DMS53 treated with DMSO at 0.1 percent for 48 hours (cell line): ENCODE data around the gene LRFN4.

Experiments
- DNase-seq: peaks from one replicate; lab custom pipeline; 2025; ENCODE audit not compliant: unreplicated experiment; lab: John Stamatoyannopoulos, UW

Gene LRFN4

DNA sequence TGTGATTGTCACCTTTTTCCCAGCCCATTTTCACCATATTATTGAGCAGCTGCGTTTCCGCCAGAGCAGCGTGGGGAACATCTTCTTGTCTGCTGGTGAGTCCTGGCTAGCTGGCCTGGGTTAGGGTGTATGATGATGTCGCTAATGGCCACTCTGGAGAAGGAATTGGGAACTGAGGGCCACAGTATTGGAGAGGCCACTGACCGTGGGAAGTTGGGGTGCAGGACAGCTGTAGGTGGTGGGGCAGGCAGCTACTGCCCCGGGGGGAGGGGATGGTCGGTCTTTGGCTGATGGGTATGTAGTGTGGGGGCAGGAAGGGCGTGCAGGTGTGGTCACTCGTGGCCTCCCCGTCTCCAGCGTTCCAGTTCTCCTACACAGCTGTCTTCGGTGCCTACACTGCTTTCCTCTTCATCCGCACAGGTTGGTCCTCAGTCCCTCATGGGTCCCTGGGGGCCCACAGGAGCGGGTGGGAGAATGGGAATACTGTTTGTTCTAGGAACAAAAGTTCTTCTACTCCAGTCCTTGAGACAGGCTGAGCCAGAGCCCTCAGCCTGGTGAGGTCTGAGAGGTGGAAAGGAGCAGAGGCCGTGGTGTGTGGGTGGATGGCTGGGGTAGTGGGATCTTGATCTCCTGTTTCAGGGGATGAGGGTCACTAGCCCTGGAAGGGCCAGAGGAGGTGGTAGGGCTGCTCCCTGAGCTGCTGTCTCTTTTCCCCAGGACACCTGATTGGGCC is 11.6 kb upstream of the LRFN4 start:
- no peak for DNase-seq

DNA sequence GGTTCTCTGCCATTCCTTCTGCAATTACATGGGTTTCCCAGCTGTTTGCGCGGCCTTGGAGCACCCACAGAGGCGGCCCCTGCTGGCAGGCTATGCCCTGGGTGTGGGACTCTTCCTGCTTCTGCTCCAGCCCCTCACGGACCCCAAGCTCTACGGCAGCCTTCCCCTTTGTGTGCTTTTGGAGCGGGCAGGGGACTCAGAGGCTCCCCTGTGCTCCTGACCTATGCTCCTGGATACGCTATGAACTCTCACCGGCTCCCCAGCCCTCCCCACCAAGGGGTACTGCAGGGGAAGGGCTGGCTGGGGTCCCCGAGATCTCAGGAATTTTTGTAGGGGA is 11.0 kb upstream of the LRFN4 start:
- no peak for DNase-seq

DNA sequence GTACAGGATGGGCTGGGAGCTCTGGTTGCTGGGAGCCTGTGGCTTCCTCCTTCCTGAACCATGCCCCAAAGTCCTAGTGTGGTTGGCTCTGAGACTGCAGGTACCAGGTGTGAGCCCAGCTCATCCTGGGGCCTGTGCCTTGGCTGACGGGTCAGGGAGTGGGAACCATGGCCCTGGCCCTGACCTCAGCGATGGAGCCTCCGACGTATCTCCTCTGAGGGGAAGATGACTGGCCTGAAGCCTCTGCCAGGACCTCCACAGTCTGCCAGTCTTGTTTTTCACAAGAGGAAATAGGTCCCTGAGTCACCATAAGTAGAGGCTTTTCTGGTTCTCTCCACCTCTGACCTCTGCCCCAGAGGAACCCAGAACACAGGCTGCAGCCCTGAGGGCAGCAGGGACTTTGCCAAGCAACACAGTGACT is 10.2 kb upstream of the LRFN4 start:
- DNase-seq = no peak

DNA sequence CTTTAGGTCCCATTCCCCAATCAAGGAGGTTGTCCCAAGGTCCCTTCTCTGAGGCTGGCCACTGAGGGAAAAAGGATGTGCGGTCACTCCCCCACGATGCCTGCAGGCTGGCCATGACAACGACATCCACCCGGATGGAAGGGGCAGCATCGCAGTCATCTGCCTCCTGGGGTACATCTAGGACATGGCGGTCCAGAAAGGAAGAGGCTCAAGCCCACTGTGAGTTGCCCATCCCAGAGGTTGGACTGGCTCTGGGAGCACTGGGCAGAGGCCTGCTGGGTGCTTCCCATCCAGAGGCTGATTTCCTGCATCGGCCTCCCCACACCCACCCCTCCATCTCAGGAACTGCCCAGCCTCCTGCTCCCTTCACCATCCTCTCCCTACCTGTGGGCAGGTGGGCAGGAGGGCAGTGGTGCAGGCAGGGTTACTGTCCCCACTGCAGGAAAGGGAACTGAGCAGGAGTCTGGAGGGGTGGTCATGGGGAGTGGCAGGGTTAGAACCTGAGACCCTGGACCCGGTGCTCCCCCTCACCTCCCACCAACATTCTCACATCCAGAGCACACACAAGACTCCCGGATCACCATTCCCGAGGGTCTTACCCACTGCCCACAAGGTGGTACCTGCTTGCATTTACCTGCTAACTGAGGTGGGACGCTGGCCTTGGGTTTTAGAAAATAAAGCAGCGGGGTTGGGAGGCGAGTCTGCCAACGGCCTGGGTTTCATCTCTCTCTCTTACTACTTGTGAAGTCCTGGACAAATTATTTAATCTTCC is 9.2 kb upstream of the LRFN4 start:
- DNase-seq = no peak

DNA sequence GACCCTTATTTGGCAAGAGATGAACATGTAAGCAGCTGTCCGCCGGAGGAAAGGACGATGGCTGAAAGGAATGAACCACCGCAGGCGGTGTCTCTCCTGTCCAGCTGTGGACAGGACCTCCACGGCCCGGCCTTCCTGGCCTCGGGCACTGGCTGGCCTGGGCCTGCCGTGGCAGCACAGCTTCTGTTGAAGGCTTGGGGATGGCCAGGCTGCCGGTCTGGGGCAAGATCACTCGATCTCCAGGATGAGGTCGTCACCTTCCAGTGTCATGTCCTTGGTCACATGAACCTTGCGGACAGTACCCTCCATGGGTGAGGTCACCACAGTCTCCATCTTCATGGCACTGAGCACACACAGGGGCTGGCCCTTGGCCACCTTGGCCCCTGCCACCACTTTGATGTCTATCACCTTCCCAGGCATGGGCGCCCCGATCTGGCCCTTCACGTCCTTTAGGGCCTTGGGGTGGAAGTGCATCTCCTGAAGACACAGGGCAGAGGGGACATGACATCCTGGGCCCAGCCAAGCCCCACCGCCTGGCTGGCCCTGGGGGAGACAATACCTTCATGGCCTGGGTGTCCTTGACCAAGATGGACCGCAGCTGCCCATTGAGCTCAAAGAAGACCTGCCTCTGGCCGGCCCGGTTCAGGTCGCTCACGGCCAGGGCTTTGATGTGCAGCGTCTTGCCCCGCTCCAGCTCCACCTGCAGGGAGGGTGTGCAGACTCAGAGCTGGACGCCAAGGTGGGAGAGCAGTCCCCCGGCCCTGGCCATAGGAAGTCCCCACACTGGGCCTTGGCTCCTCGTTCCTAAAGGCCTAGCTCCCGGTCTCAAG is 8.0 kb upstream of the LRFN4 start:
- no peak for DNase-seq

DNA sequence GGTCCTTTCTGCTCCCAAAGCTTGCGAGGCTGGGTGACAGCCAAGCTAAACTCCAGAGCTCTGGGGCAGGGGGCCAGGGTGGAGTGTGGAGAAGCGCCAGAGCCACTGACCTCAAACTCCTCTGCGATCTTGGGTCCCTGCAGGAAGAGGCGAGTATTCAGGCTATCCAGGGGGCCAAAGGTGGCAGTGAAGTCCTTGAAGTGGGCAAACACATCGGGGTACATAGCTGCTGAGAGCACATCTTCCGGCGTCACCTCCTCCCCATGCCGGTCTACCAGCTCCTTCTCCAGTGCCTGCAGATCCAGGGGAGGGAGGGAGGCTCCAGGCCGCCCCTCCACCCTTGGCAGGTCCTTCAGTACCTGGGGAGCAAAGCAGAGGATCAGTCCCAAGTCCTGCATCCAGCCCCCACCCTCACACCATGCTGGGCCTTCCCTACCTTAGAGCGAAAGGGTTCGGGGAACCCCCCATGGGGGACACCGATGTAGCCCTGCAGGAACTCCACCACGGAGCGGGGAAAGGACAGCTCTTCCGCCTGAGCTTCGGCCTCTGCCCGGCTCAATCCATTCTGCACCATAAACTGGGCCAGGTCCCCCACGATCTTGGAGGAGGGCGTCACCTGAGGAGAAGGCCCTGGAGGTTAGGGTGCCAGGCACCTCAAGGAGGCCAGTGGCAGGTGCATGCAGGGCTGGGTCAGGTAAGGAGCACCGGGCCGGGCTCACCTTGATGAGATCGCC is 7.2 kb upstream of the LRFN4 start:
- no peak for DNase-seq

DNA sequence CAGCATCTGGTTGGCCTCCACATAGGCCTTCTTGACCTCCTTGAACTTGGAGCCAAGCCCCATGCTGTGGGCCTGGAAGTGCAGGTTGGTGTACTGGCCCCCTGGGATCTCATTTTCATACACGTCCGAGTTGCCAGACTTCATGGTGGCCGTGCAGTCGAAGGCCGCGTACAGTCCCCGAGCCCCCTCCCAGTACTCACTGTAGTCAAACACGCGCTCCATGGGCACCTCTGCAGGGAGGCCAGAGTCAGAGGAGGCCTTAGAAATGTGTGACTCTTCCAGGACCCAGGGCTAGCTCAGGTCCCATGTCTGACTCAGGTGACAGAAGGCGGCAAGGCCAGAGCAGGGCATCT is 6.7 kb upstream of the LRFN4 start:
- no peak for DNase-seq

DNA sequence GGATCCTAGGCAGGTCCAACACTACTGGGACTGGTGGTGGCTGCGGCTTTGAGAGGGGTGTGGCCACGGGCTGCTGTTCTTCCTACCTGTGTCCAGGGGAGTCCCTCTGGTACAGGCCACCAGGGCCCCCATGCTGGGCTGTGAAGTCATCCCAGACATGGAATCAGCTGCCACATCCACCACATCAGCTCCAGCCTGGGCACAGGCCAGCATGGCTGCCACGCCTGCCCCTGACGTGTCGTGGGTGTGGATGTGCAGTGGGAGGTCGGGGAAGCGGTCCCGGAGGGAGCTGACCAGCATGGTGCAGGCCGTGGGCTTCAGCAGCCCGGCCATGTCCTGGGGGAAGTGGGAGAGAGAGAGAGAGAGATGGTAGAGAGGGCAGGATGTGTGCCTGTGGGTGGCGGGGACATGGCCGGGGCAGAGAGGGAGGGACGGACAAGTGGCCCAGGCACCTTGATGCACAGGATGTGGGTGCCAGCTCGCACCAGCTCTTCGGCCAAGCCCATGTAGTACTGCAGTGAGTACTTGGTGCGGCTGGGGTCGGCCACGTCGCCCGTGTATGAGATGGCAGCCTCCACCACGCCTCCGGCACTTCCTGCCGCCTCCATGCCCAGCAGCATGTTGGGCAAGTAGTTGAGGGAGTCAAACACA is 6.2 kb upstream of the LRFN4 start:
- no peak for DNase-seq

DNA sequence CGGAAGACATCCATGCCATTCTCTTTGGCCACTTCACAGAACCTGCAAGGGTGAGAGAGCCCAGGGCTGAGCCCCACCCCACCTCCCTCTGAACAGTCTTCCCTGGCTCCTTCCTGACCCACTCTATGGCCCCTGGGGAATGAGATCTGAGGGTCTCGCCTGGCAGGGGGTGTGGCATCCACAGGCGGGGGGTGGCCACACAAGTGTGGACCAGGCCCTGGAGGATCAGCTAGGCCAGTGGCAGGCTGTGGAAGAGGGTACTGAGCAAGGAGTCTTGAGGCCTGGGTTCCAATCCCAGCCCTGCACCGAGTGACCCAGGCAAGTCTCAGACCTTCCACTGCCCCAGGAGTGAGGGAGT is 5.6 kb upstream of the LRFN4 start:
- no peak for DNase-seq

DNA sequence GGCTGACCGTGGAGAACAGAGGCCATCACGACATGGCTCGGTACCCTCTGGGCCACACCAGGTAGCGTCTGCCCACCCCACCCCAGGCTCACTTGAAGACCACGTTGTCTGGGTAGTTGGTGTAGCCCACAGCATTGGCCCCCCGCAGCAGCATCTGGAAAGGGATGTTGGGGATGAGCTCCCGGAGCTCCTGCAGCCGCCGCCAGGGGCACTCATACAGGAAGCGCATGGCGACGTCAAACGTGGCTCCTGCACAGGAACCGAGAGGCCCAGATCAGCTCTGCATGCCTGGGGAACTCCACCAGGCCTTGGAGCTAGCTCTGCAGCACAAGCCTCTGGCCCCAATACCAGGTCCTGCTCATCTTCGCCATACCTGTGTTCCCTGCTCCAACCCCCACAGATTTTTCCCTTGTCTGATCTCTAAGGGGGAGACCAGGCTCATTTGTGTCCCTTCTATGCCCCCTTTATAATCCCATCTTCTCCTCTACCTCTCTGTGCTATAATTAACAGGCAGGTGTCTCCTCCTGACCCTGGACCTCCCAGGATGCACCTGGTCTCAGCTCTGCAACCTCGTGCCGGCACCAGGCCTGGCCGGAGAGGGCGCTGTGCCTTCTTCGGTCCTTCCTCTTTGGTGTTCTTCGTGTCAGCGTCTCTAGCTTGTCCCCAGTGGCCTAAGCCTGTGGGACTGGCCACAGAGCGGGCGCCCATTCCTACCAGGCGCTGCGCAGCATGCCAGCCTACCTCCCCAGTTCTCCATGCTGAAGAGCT is 5.0 kb upstream of the LRFN4 start:
- no peak for DNase-seq

DNA sequence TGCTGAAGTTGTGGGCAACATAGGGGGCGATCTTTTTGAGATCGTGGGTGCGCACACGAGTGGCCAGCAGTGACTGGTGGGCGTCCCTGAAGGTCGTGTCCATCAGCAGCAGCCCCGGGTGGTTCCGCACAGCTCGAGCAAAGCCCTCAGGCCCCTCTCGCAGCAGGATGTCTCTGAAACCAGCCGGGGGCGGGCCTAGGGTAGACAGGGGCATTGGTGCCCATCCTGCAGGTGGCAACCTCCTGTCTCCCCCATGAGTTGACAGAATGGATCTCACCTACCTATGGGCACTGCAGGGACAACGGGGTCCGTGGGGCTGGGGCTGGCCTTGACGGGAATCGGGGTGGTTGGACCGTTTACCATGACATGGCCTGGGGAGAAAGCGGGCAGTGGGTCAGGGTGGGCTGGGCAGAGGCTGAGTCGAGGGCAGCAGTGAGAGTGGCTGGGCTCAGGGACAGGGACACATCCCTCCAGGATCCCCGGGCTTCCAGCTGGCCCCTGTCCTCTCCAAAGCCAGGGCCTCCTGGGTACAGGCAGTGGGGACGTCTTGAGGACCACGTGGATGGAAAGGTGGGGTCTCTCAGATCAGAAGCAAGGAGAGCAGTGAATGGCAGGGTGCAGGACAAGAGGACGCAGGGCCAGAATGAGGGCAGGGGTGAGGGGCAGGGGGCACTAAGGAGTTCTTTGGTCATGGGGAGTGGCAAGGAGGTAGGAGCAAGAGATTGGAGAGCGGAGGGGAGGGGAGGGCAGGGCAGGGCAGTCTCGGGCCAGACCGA is 4.2 kb upstream of the LRFN4 start:
- DNase-seq = no peak

DNA sequence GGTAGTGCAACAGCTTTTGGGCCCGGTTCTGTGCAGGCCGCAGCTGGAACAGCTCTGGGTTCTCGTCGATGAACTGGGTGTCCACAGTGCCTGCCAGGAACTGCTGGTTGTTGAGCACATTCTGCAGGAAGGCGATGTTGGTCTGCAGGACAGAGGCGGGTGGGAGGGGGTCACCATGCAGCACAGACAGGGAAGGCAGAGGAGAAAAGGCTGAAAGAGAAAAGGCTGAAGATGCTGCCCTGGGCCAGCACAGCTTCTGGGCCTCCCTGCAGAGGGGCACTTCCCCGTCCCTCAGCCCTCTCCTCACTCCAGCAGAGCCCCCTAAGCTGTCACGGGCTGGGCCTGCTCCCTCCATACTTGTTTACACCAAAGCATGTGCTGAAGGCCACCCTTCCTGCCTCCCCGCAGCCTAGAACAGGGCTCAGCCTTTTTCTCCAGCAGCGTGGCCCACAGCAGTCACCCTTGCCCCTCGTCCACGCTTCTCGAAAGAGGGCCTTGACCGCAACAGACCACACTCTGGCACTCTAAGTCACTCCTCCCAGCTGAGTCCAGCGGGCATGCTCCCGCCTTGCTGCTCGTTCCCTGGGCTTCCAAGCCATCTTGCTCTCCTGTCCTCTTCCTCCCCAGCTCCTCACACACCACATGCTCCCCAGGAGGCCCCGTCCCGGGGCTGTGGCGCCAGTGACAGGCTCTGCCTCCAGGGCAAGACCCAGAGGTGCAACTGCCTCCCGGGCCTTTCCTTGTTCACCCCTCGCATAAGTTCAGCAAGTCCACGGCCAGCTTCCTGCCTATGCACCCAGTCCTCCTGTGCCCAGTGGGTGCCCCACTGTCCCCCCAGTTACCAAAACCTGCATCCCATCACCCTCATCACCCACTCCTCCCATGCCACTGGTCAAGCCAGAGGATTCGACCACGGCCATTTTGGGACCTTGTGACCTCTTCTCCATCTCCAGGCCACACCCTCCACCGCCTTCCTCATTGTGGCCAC is 3.3 kb upstream of the LRFN4 start:
- no peak for DNase-seq

DNA sequence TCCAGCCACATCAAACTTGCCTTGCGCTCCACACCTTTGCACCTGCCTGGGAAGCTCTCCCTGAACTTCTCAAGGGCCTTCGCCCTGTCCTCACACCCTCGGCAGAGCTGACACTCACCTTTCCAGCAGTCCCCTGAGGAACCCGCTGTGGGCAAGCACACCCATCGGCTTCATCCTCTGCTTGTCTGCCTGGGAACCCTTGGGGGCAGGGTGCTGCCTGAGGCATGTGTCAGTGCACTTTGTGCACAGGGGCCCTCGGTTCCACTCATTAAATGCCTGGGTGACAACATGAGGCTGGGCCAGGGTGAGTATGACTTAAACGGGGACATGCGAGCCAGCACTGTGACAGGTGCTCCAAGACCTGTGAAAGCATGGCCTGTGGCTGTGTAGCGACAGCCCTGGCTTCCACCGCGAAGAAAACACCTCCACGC is 2.6 kb upstream of the LRFN4 start:
- no peak for DNase-seq

DNA sequence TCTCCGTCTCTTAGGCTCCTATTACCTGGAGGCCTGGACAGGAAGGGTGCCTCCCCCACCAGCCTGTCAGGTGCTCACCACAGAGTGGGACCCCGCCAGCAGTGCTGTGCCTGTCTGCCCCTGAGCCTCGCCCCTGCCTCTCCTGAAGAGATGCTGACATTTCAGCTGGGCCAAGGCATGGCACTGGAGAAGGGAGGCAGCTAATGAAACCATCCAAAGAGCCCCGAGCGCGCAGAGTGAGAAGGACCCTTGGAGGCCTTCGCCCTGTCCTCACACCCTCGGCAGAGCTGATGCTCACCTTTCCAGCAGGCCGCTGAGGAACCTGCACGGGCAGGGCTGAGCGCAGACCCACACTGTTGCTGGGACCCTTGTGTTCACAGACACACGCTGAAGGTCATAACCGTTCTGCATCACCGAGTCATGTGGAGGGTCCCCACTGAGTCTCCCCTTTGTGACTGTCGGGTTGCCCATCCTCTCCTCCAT is 2.1 kb upstream of the LRFN4 start:
- no peak for DNase-seq

DNA sequence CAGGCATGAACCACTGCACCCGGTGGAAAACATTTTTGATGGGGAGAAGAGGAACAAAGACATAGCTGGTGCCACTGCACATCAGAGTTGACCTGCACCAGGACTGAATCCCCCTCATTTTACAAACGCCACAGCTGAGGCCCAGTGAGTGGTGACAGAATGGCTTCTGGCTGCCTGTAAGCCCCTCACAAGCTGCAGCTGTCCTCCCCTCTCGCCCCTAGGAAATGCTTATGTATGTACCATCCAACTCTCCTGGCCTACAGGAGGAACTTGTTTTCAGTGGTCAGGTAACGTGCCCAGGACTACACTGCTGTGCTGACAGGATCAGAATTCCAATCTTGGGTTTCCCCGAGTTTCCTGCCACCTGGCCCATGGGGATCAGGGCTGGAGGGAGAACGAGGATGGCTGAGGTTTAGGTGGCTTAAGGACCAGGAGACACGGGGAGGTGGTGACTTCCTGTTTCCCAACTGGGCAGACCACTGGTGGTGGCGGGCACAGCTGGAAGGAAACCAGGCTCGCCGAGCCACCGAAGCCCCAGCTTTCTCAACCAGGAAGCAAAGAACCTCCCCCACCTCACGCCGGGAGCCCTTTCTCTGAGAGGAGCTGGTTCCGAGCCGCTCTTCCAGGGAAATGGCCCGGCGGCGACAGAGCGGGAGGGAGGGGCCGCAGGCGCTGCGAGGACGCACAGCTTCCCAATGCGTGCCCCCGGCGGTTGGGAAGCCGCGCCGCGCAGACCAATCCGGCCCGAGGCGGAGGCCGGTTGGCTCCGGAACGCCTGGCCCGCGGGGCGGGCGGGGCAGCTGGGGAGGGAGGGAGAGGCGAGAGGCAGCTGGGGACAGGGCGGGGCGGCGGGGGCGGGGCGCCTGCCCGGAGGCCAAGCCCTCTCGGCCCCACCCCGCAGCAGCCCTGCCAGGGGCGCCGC is 1.0 kb upstream of the LRFN4 start:
- DNase-seq = peak; percentile 85

DNA sequence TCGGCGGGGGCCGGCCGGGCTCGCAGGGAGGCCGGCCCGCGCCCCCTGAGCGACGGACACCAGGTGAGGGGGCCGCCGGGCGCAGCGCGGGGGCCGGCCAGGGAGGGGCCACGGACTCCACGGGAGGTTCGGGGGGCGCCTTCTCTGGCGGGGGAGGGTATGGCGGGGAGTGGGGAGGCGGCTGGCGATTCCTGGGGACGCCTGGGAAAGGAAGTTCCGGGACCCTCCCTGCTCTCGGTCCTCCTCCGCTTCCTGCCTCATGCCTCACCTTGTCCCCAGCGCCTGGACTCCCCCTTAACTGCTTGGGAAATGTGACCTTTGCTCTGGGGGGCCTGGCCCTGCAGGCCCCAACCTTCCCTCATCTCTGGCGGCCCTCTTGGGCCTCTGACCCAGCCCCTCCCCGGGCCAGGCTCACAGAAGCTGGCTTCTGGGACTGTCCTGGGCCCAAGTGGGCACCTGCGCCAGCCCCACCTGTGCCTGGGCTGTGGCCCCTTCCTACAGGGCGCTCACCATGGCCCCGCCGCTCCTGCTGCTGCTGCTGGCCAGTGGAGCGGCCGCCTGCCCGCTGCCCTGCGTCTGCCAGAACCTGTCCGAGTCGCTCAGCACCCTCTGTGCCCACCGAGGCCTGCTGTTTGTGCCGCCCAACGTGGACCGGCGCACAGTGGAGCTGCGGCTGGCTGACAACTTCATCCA is 516 bp downstream of the LRFN4 start:
- no peak for DNase-seq

DNA sequence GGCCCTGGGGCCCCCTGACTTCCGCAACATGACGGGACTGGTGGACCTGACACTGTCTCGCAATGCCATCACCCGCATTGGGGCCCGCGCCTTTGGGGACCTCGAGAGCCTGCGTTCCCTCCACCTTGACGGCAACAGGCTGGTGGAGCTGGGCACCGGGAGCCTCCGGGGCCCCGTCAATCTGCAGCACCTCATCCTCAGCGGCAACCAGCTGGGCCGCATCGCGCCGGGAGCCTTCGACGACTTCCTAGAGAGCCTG is 992 bp downstream of the LRFN4 start:
- DNase-seq = no peak
